BJ (cell line): Measurements from ENCODE around the gene NUDT7. TPM values are rescaled to one million over a fixed set of nuclear protein-coding genes. Genes with fewer than 3 reads are reported as not detected.

Experiments
- CTCF ChIA-PET: fragments of 350-600 bp; formaldehyde crosslinking; extraction: SDS; loops from one replicate; lab custom pipeline; 2021; ENCODE audit warnings: antibody characterized with exemption, inconsistent platforms; lab: Yijun Ruan, JAX
- POLR2A ChIA-PET: fragments of 300-600 bp; sonication (Branson Sonifier 250); formaldehyde crosslinking; extraction: SDS; loops from one replicate; lab custom pipeline; 2021; ENCODE audit warnings: antibody characterized with exemption; lab: Charles Lee
- DNase-seq: peaks from one replicate; pipeline ENCODE4 v3.0.0-alpha.2; 2011; ENCODE audit warnings: low read depth
- H3K27me3 ChIP-seq: 2 replicates; pipeline ENCODE4 v1.6.0; 2011; ENCODE audit warnings: low read length; ENCODE audit not compliant: control insufficient read depth, insufficient read depth
- H3K36me3 ChIP-seq: 2 replicates; pipeline ENCODE4 v1.5.1; 2011; ENCODE audit warnings: low read length; ENCODE audit not compliant: control insufficient read depth, insufficient read depth
- H3K4me3 ChIP-seq: 2 replicates; pipeline ENCODE4 v1.5.1; 2011; ENCODE audit warnings: low read depth, mild to moderate bottlenecking, control low read depth, low read length
- polyA plus RNA-seq: library from polyadenylated mRNA; depleted of rRNA; stranded (reverse); fragments of >200 nt; gene quantifications from 2 replicates; pipeline ENCODE4 v1.2.3, GENCODE V29; 2011
- TF ChIP-seq, protein P1 (sequence below): IDR thresholded peaks from 2 replicates; pipeline ENCODE4 v1.5.1; 2011; ENCODE audit warnings: low read depth, mild to moderate bottlenecking, control low read depth, inconsistent platforms, low read length, moderate library complexity; ENCODE audit not compliant: insufficient read depth

The NUDT7 gene
- polyA plus RNA-seq, 1 experiment: 3.9 TPM

DNA sequence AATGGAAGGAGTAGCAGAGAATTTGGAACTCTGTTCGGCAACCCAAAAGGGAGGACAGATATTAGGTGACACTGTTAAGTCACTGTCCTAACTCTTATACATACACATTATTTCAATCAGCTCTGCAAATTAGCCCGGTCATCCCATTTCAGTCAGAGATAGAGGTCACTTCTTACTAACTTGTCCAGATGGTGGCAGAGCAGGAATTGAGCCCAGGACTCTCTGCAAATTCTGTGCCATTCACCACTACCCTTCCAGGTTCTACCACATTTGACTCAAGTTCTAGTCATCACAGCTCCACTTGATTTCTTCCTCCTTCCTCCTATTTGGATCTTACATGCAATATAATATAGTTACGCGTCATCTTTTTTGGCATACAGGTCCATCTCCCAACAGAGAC is 35.9 kb upstream of the NUDT7 start:
- Histone ChIP-seq H3K36me3 (no peaks in the 10 kb centered on the region), H3K4me3 (no peak overlapping the region), H3K27me3 (no peaks in the 10 kb centered on the region)
- DNase-seq: no peak
- CTCF ChIA-PET: interaction anchor here (1.2 kb wide), 1 partner anchor 9 kb away, joined by 5 read pairs; no protein-coding TSS in a partner anchor
- POLR2A ChIA-PET: no interaction called here
- TF ChIP-seq, protein P1, sequence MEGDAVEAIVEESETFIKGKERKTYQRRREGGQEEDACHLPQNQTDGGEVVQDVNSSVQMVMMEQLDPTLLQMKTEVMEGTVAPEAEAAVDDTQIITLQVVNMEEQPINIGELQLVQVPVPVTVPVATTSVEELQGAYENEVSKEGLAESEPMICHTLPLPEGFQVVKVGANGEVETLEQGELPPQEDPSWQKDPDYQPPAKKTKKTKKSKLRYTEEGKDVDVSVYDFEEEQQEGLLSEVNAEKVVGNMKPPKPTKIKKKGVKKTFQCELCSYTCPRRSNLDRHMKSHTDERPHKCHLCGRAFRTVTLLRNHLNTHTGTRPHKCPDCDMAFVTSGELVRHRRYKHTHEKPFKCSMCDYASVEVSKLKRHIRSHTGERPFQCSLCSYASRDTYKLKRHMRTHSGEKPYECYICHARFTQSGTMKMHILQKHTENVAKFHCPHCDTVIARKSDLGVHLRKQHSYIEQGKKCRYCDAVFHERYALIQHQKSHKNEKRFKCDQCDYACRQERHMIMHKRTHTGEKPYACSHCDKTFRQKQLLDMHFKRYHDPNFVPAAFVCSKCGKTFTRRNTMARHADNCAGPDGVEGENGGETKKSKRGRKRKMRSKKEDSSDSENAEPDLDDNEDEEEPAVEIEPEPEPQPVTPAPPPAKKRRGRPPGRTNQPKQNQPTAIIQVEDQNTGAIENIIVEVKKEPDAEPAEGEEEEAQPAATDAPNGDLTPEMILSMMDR: no peak

DNA sequence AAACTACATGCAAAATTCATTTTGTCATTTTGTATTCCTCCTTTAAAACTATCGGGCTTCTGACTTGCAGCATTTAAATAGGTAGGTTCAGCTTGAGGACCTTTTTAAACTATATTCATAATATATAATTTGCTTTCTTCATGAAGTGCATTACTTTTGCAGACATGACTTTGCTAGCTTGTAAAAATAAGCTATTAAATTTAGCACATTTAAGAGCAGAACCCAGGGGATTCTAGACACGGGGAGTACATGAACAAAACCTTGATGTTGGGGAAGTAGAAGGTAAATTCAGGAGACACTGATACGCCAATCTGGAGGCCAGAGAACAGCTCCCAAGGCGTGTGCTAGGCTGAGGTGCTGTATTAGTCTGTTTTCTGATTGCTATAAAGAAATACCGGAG is 32.3 kb upstream of the NUDT7 start:
- H3K4me3 ChIP-seq: no peak overlapping the region
- no peak for DNase-seq
- CTCF ChIA-PET: interaction anchor here (0.7 kb wide), 1 partner anchor 282 kb away, joined by 3 read pairs; no protein-coding TSS in a partner anchor
- H3K27me3 ChIP-seq: no peaks in the 10 kb centered on the region
- no peaks in the 10 kb centered on the region for H3K36me3 ChIP-seq
- TF ChIP-seq, protein P1: no peak
- POLR2A ChIA-PET: no interaction called here

DNA sequence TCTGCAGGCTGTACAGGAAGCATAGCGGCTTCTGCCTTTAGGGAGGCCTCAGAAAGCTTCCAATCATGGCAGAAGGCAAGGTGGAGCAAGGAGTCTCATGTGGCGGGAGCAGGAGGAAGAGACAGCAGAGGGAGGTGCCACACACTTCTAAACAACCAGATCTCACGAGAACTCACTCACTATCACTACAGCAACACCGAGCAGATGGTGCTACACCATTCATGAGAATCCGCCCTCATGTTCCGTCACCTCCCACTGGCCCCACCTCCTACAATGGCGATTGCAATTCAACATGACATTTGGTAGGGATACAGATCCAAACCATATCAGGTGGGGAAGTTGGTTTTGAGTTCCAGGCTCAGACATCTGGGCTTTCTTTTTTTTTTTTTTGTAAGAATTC is 31.9 kb upstream of the NUDT7 start:
- POLR2A ChIA-PET: no interaction called here
- H3K27me3 ChIP-seq: no peaks in the 10 kb centered on the region
- TF ChIP-seq, protein P1: no peak
- CTCF ChIA-PET: no interaction called here
- H3K4me3 ChIP-seq: no peak overlapping the region
- no peaks in the 10 kb centered on the region for H3K36me3 ChIP-seq
- no peak for DNase-seq

GRCh38 chr16:77692612-77693011 is 29.7 kb upstream of the NUDT7 start:
- ChIA-PET POLR2A (no interaction called here), CTCF (no interaction called here)
- H3K27me3 ChIP-seq: no peaks in the 10 kb centered on the region
- H3K36me3 ChIP-seq: no peaks in the 10 kb centered on the region
- no peak for DNase-seq
- H3K4me3 ChIP-seq: no peak overlapping the region
- TF ChIP-seq, protein P1: no peak

DNA sequence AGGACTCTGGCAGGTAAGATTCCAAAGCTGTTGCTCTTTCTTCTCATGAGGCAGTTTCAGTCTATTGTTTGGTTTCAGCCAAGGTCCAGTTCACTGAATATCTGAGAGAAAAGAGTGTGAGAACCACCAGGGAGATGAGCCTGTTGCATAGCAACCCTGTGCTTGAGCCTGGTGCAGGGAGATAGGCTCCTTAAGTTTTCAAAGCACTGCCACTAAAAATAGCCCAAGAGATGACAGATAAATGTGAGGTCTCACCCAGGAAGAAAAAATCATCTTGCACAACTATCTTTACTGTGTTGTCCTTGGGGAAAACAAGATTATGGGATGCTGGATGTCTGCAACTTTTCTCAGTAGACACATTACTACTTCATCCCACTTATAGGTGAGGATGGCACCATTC is 26.2 kb upstream of the NUDT7 start:
- DNase-seq: no peak
- CTCF ChIA-PET: no interaction called here
- H3K27me3 ChIP-seq: no peaks in the 10 kb centered on the region
- TF ChIP-seq, protein P1: no peak
- no peak overlapping the region for H3K4me3 ChIP-seq
- POLR2A ChIA-PET: no interaction called here
- no peaks in the 10 kb centered on the region for H3K36me3 ChIP-seq
